Fibroblast of peridontal ligament (primary cell): Measurements from ENCODE around the gene TGFB2.

ENCODE experiments used
- DNase-seq: peaks from one replicate; pipeline ENCODE4 v3.0.0-alpha.2; 2010; ENCODE audit errors: extremely low read depth

TGFB2 gene

GRCh38 chr1:218332416-218332815 is 12.7 kb upstream of the TGFB2 start:
- peak; percentile 20 for DNase-seq

GRCh38 chr1:218336328-218336727 is 8.8 kb upstream of the TGFB2 start:
- DNase-seq: no peak

GRCh38 chr1:218339267-218339831 is 5.8 kb upstream of the TGFB2 start:
- DNase-seq: peak; percentile 76

- no peak for DNase-seq
Observed at GRCh38 chr1:218341325-218341724, 3.8 kb upstream of the TGFB2 start.

- no peak for DNase-seq
Observed at GRCh38 chr1:218342091-218342490, 3.0 kb upstream of the TGFB2 start.

GRCh38 chr1:218345673-218346390 is 696 bp downstream of the TGFB2 start:
- DNase-seq: peak; percentile 74

- peak; percentile 61 for DNase-seq
Observed at GRCh38 chr1:218346391-218347204, 1.5 kb downstream of the TGFB2 start.

- peak; percentile 70 for DNase-seq
Observed at GRCh38 chr1:218347336-218347722, 2.2 kb downstream of the TGFB2 start.

GRCh38 chr1:218347723-218348627 is 2.8 kb downstream of the TGFB2 start:
- DNase-seq: peak; percentile 90

- DNase-seq: peak; percentile 50
Observed at GRCh38 chr1:218348628-218349071, 3.5 kb downstream of the TGFB2 start.

- peak; percentile 39 for DNase-seq
Observed at GRCh38 chr1:218349348-218350034, 4.4 kb downstream of the TGFB2 start.

GRCh38 chr1:218350035-218350525 is 4.9 kb downstream of the TGFB2 start:
- DNase-seq: no peak

GRCh38 chr1:218350801-218351266 is 5.7 kb downstream of the TGFB2 start:
- DNase-seq: peak; percentile 95

GRCh38 chr1:218351391-218352074 is 6.4 kb downstream of the TGFB2 start:
- DNase-seq: peak; percentile 79

- DNase-seq: no peak
Observed at GRCh38 chr1:218352075-218352438, 6.9 kb downstream of the TGFB2 start.

- no peak for DNase-seq
Observed at GRCh38 chr1:218353656-218354055, 8.5 kb downstream of the TGFB2 start.

GRCh38 chr1:218355278-218355677 is 10.1 kb downstream of the TGFB2 start:
- no peak for DNase-seq

GRCh38 chr1:218357211-218357892 is 12.2 kb downstream of the TGFB2 start:
- DNase-seq: no peak

- DNase-seq: no peak
Observed at GRCh38 chr1:218357893-218358232, 12.7 kb downstream of the TGFB2 start.
